ENCODE measurements around the gene FPR1. TPM values are rescaled to one million over a fixed set of nuclear protein-coding genes. Genes with fewer than 3 reads are reported as not detected.

The FPR1 gene
- total and polyA plus RNA-seq, 2 of the 8 experiments (the other 6 are each of a cell fraction or from before 2014, with no cell fraction given), result 0.11 TPM; not detected in 1

GRCh38 chr19:51781999-51782398, 30.3 kb upstream of the FPR1 start:
- Histone ChIP-seq H3K36me3 (ENCODE audit: control insufficient read depth in 2 of 4, insufficient read depth in 4 of 4, low read length in 3 of 4) (no peaks in the 10 kb centered on the region), H3K4me2 (ENCODE audit: insufficient read depth in 1 of 2, low read depth in 2 of 2, low read length in 2 of 2) (no peak overlapping the region), H2BK5ac (ENCODE audit: low read depth, low read length) (no peak overlapping the region), H2AFZ (ENCODE audit: low read length) (no peak overlapping the region), H3K4me1 (replicated peaks in 1 of 4; ENCODE audit: control insufficient read depth in 3 of 4, insufficient read depth in 4 of 4, low read length in 3 of 4) (no peaks in the 10 kb centered on the region), H2BK20ac (ENCODE audit: low read length) (no peak overlapping the region), H4K91ac (replicated peaks; ENCODE audit: insufficient read length, low read length) (no peak overlapping the region), H3K56ac (replicated peaks; ENCODE audit: insufficient read length, low read depth, low read length) (no peak overlapping the region), H3K27me3 (replicated peaks in 1 of 4; ENCODE audit: control insufficient read depth in 3 of 4, extremely low read depth in 1 of 4, insufficient read depth in 3 of 4, low read length in 3 of 4) (no peaks in the 10 kb centered on the region; a peak in 1 of 7 replicates), H4K8ac (ENCODE audit: extremely low read depth, insufficient read depth, low read length) (no peak overlapping the region), H3K79me2 (ENCODE audit: control insufficient read depth in 1 of 2, insufficient read depth in 2 of 2, low read length in 2 of 2) (no peaks in the 10 kb centered on the region), H3K14ac (ENCODE audit: insufficient read length) (no peak overlapping the region), H2BK120ac (replicated peaks; ENCODE audit: low read depth, low read length) (no peak overlapping the region), H2BK12ac (ENCODE audit: low read depth, low read length) (no peak overlapping the region), H3K9ac (replicated peaks in 1 of 4; ENCODE audit: extremely low read depth in 1 of 4, low read depth in 3 of 4, low read length in 3 of 4) (no peak overlapping the region), H3K4me3 (ENCODE audit: extremely low read depth in 1 of 4, insufficient read depth in 2 of 4, low read depth in 3 of 4, low read length in 4 of 4) (no peak overlapping the region), H3K79me1 (ENCODE audit: low read depth, low read length) (no peaks in the 10 kb centered on the region), H3K4ac (replicated peaks; ENCODE audit: insufficient read length, low read depth, low read length) (no peak overlapping the region), H2AK5ac (ENCODE audit: low read depth, low read length) (no peak overlapping the region), H3K23me2 (ENCODE audit: low read depth, low read length) (no peaks in the 10 kb centered on the region), H4K5ac (ENCODE audit: insufficient read length, low read depth, low read length) (no peak overlapping the region), H3K9me3 (ENCODE audit: insufficient read depth in 2 of 2, low read depth in 1 of 2, low read length in 1 of 2) (peaks cover 3 to 5% of the 10 kb centered on the region in 2 experiments; a peak in 2 of 4 replicates), H3K23ac (ENCODE audit: insufficient read length) (no peak overlapping the region), H4K20me1 (replicated peaks in 1 of 2; ENCODE audit: control insufficient read depth in 1 of 2, insufficient read depth in 2 of 2, low read length in 2 of 2) (no peaks in the 10 kb centered on the region), H3K27ac (ENCODE audit: low read depth, low read length) (no peak overlapping the region), H3K18ac (ENCODE audit: extremely low read depth, low read length) (no peak overlapping the region), H2BK15ac (ENCODE audit: low read length) (no peak overlapping the region)
- DNase-seq (ENCODE audit: low read depth in 1 of 2, low spot score in 2 of 2), result no peak
- ChIA-PET POLR2A (ENCODE audit: partially characterized antibody) (interaction anchor here (0.6 kb wide), 1 partner anchor 104 kb away, joined by 3 read pairs; no protein-coding TSS in a partner anchor), CTCF (ENCODE audit: partially characterized antibody) (interaction anchor here (0.6 to 1.3 kb wide), 2 partner anchors 11 to 195 kb away, joined by 3 to 4 read pairs; no protein-coding TSS in a partner anchor)
- TF ChIP-seq HDAC6 (IDR thresholded peaks at IDR 0.05; ENCODE audit: low read depth, low read length) (no peak), NRF1 (IDR thresholded peaks at IDR 0.05; ENCODE audit: low read depth, low read length) (no peak), GTF2F1 (IDR thresholded peaks at IDR 0.05; ENCODE audit: borderline replicate concordance, low read depth, low read length) (no peak)
- TF ChIP-seq, protein P1, sequence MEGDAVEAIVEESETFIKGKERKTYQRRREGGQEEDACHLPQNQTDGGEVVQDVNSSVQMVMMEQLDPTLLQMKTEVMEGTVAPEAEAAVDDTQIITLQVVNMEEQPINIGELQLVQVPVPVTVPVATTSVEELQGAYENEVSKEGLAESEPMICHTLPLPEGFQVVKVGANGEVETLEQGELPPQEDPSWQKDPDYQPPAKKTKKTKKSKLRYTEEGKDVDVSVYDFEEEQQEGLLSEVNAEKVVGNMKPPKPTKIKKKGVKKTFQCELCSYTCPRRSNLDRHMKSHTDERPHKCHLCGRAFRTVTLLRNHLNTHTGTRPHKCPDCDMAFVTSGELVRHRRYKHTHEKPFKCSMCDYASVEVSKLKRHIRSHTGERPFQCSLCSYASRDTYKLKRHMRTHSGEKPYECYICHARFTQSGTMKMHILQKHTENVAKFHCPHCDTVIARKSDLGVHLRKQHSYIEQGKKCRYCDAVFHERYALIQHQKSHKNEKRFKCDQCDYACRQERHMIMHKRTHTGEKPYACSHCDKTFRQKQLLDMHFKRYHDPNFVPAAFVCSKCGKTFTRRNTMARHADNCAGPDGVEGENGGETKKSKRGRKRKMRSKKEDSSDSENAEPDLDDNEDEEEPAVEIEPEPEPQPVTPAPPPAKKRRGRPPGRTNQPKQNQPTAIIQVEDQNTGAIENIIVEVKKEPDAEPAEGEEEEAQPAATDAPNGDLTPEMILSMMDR (IDR thresholded peaks at IDR 0.05; ENCODE audit: control extremely low read depth in 1 of 3, insufficient read depth in 1 of 3, low read depth in 1 of 3, low read length in 3 of 3), result no peak
- TF ChIP-seq, protein P2, sequence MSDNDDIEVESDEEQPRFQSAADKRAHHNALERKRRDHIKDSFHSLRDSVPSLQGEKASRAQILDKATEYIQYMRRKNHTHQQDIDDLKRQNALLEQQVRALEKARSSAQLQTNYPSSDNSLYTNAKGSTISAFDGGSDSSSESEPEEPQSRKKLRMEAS (IDR thresholded peaks at IDR 0.05), result no peak
- FAIRE-seq, result no peak
- WGBS, 2 experiments (ENCODE audit: extremely low coverage in 1 of 2, insufficient coverage in 1 of 2, insufficient read length in 1 of 2, insufficient replicate concordance in 2 of 2, low coverage in 1 of 2, low lambda C conversion rate in 2 of 2, missing lambda C conversion rate in 1 of 2), result 59% methylated on average over 3 of the region's 3 CpGs; no CpG with 5 or more reads in 1 of the 2 experiments
